WTC11 (cell line): ENCODE results near the gene GIPR. TPM values are rescaled to one million over a fixed set of nuclear protein-coding genes. Genes with fewer than 3 reads are reported as not detected.

Source experiments
- ATAC-seq: fragments of 200-7000 bp; cut with Tn5 transposase; 2 replicates; pipeline ENCODE4 v1.10.0; 2021; ENCODE audit warnings: mild to moderate bottlenecking, moderate library complexity
- CTCF ChIA-PET: fragments of 300-600 bp; sonication (Branson Sonifier 250); formaldehyde crosslinking; loops from one replicate; lab custom pipeline; 2021; ENCODE audit warnings: antibody characterized with exemption; lab: Charles Lee
- POLR2A ChIA-PET: fragments of 350-600 bp; sonication (Branson Sonifier 250); formaldehyde crosslinking; loops from one replicate; lab custom pipeline; 2021; ENCODE audit warnings: antibody characterized with exemption; lab: Charles Lee
- DNase-seq: peaks from one replicate; pipeline ENCODE4 v3.0.0; 2021; ENCODE audit warnings: low spot score
- H3K27ac Mint-ChIP-seq: 2 replicates; pipeline ENCODE4 v1.8.0; 2021; ENCODE audit warnings: mixed read lengths
- H3K27me3 Mint-ChIP-seq: 2 replicates; pipeline ENCODE4 v1.8.0; 2021; ENCODE audit warnings: low read depth, mild to moderate bottlenecking, moderate library complexity, mixed read lengths
- H3K36me3 Mint-ChIP-seq: 2 replicates; pipeline ENCODE4 v1.8.0; 2021; ENCODE audit warnings: mixed read lengths
- H3K4me1 Mint-ChIP-seq: 2 replicates; pipeline ENCODE4 v1.8.0; 2022; ENCODE audit warnings: mixed read lengths
- H3K4me3 Mint-ChIP-seq: 2 replicates; pipeline ENCODE4 v1.8.0; 2021; ENCODE audit warnings: mild to moderate bottlenecking, moderate library complexity, mixed read lengths
- H3K9me3 Mint-ChIP-seq: 2 replicates; pipeline ENCODE4 v1.8.0; 2021; ENCODE audit warnings: mixed read lengths
- CBFB ChIP-seq: sonication (generic); formaldehyde crosslinking; IDR thresholded peaks from 2 replicates; pipeline ENCODE4 v1.8.1; 2022; ENCODE audit warnings: mild to moderate bottlenecking, low read depth, missing genetic modification reagents
- EMX1 ChIP-seq: fragments of 250-450 bp; sonication (Bioruptor Pico); IDR thresholded peaks from 2 replicates; pipeline ENCODE4 v1.8.0; 2021; ENCODE audit warnings: mild to moderate bottlenecking
- FOXK1 ChIP-seq: sonication (generic); formaldehyde crosslinking; IDR thresholded peaks from 2 replicates; pipeline ENCODE4 v1.8.0; 2022; ENCODE audit warnings: mild to moderate bottlenecking, moderate library complexity, missing genetic modification reagents
- GRHL2 ChIP-seq: fragments of 250-450 bp; sonication (Bioruptor Pico); IDR thresholded peaks from 2 replicates; pipeline ENCODE4 v1.8.0; 2022; ENCODE audit warnings: mild to moderate bottlenecking, moderate library complexity; ENCODE audit not compliant: insufficient replicate concordance, severe bottlenecking
- JAZF1 ChIP-seq: fragments of 250-450 bp; sonication (Bioruptor Pico); IDR thresholded peaks from 2 replicates; pipeline ENCODE4 v1.9.0; 2021; ENCODE audit warnings: moderate library complexity, mild to moderate bottlenecking, inconsistent platforms
- KAT7 ChIP-seq: sonication (generic); formaldehyde crosslinking; IDR thresholded peaks from 2 replicates; pipeline ENCODE4 v1.8.1; 2023; ENCODE audit warnings: missing genetic modification reagents, mild to moderate bottlenecking, borderline replicate concordance
- NFYB ChIP-seq: sonication (generic); formaldehyde crosslinking; conservative IDR thresholded peaks from 2 replicates; pipeline ENCODE4 v1.8.0; 2022; ENCODE audit warnings: low read depth, missing genetic modification reagents
- SOX15 ChIP-seq: fragments of 250-450 bp; sonication (Bioruptor Pico); IDR thresholded peaks from 2 replicates; pipeline ENCODE4 v1.9.0; 2021; ENCODE audit warnings: mild to moderate bottlenecking
- TEAD4 ChIP-seq: sonication (generic); formaldehyde crosslinking; IDR thresholded peaks from 2 replicates; pipeline ENCODE4 v1.8.0; 2022; ENCODE audit warnings: mild to moderate bottlenecking, missing genetic modification reagents
- ZBTB21 ChIP-seq: sonication (generic); formaldehyde crosslinking; IDR thresholded peaks from 2 replicates; pipeline ENCODE4 v1.8.1; 2023; ENCODE audit warnings: mild to moderate bottlenecking, missing genetic modification reagents, borderline replicate concordance
- ZNF396 ChIP-seq: fragments of 250-450 bp; sonication (Bioruptor Pico); IDR thresholded peaks from 2 replicates; pipeline ENCODE4 v1.8.0; 2021; ENCODE audit warnings: mild to moderate bottlenecking, moderate library complexity, borderline replicate concordance
- total RNA-seq: library from RNA; stranded (reverse); gene quantifications from 3 replicates; pipeline ENCODE4 v1.2.3, GENCODE V29; 2021
- TF ChIP-seq, protein P1 (sequence below): sonication (generic); formaldehyde crosslinking; IDR thresholded peaks from 2 replicates; pipeline ENCODE4 v1.8.0; 2022; ENCODE audit warnings: mild to moderate bottlenecking, missing genetic modification reagents
- TF ChIP-seq, protein P2 (sequence below): fragments of 250-450 bp; sonication (Bioruptor Pico); IDR thresholded peaks from 2 replicates; pipeline ENCODE4 v1.8.0; 2021; ENCODE audit warnings: mild to moderate bottlenecking
- TF ChIP-seq, protein P3 (sequence below): fragments of 250-450 bp; sonication (Bioruptor Pico); conservative IDR thresholded peaks from 2 replicates; pipeline ENCODE4 v1.9.0; 2021; ENCODE audit warnings: mild to moderate bottlenecking
- TF ChIP-seq, protein P4 (sequence below): sonication (generic); formaldehyde crosslinking; IDR thresholded peaks from 2 replicates; pipeline ENCODE4 v1.8.1; 2023; ENCODE audit warnings: mild to moderate bottlenecking, missing genetic modification reagents, borderline replicate concordance
- TF ChIP-seq, protein P5 (sequence below): fragments of 250-450 bp; sonication (Bioruptor Pico); IDR thresholded peaks from 2 replicates; pipeline ENCODE4 v1.9.0; 2021; ENCODE audit warnings: mild to moderate bottlenecking
- TF ChIP-seq, protein P6 (sequence below): sonication (generic); formaldehyde crosslinking; IDR thresholded peaks from 2 replicates; pipeline ENCODE4 v1.8.0; 2022; ENCODE audit warnings: missing genetic modification reagents

Gene GIPR
- total RNA-seq, 1 experiment from 2014 or later: 1.8 TPM

GRCh38 chr19:45710356-45711130, 42.5 kb downstream of the GIPR start:
- ATAC-seq (no peak), DNase-seq (no peak)
- Mint-ChIP-seq H3K27me3 (no peaks in the 10 kb centered on the region), H3K36me3 (no peaks in the 10 kb centered on the region; the same call in 1 of the 2 replicates), H3K4me1 (peaks cover 15% of the 10 kb centered on the region), H3K27ac (peak overlapping the region; percentile 58), H3K4me3 (no peak overlapping the region), H3K9me3 (no peaks in the 10 kb centered on the region)
- CTCF ChIA-PET: interaction anchor here (1.0 to 2.4 kb wide), 4 partner anchors 18 to 68 kb away, joined by 3 to 14 read pairs (median 4); partner anchors contain the start of genes QPCTL and SIX5
- POLR2A ChIA-PET: interaction anchor here (0.6 to 2.4 kb wide), 3 partner anchors 57 to 527 kb away, joined by 3 to 10 read pairs (median 5); partner anchors contain the start of gene SIX5
- TF ChIP-seq FOXK1 (no peak), GRHL2 (CRISPR knock-in tag) (no peak), CBFB (CRISPR knock-in tag) (no peak), TEAD4 (CRISPR knock-in tag) (no peak), NFYB (CRISPR knock-in tag) (no peak), SOX15 (CRISPR knock-in tag) (no peak), KAT7 (no peak)
- TF ChIP-seq, protein P1, sequence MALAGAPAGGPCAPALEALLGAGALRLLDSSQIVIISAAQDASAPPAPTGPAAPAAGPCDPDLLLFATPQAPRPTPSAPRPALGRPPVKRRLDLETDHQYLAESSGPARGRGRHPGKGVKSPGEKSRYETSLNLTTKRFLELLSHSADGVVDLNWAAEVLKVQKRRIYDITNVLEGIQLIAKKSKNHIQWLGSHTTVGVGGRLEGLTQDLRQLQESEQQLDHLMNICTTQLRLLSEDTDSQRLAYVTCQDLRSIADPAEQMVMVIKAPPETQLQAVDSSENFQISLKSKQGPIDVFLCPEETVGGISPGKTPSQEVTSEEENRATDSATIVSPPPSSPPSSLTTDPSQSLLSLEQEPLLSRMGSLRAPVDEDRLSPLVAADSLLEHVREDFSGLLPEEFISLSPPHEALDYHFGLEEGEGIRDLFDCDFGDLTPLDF (CRISPR knock-in tag): no peak
- TF ChIP-seq, protein P2, sequence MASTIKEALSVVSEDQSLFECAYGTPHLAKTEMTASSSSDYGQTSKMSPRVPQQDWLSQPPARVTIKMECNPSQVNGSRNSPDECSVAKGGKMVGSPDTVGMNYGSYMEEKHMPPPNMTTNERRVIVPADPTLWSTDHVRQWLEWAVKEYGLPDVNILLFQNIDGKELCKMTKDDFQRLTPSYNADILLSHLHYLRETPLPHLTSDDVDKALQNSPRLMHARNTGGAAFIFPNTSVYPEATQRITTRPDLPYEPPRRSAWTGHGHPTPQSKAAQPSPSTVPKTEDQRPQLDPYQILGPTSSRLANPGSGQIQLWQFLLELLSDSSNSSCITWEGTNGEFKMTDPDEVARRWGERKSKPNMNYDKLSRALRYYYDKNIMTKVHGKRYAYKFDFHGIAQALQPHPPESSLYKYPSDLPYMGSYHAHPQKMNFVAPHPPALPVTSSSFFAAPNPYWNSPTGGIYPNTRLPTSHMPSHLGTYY (CRISPR knock-in tag): no peak
- TF ChIP-seq, protein P3, sequence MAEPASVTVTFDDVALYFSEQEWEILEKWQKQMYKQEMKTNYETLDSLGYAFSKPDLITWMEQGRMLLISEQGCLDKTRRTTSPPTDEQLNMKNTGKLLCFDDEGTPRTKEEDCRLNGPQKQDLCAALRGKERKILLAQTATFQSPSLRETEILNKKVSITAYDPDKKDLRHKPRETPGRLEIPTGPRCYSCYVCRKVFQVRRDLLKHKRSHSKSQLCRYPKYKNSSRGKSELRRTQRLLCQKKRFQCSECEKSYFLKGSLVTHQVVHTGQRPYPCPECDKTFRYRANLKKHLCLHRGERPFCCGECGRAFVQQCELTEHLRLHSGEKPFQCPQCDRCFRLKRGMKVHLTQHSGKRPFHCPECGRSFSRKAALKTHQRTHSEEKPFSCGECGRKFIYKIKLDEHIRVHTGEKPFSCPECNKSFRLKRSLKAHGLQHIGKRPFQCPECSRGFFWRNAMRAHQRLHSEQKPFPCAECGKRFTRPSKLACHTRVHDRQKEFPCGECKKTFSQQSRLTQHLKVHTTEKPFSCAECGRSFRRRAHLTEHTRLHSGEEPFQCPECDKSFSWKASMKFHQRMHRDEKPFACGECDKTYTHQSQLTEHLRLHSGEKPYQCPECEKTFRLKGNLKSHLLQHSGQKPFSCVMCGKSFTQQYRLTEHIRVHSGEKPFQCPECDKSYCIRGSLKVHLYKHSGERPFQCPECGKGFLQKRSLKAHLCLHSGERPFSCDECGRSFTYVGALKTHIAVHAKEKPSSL (CRISPR knock-in tag): no peak
- TF ChIP-seq, protein P4, sequence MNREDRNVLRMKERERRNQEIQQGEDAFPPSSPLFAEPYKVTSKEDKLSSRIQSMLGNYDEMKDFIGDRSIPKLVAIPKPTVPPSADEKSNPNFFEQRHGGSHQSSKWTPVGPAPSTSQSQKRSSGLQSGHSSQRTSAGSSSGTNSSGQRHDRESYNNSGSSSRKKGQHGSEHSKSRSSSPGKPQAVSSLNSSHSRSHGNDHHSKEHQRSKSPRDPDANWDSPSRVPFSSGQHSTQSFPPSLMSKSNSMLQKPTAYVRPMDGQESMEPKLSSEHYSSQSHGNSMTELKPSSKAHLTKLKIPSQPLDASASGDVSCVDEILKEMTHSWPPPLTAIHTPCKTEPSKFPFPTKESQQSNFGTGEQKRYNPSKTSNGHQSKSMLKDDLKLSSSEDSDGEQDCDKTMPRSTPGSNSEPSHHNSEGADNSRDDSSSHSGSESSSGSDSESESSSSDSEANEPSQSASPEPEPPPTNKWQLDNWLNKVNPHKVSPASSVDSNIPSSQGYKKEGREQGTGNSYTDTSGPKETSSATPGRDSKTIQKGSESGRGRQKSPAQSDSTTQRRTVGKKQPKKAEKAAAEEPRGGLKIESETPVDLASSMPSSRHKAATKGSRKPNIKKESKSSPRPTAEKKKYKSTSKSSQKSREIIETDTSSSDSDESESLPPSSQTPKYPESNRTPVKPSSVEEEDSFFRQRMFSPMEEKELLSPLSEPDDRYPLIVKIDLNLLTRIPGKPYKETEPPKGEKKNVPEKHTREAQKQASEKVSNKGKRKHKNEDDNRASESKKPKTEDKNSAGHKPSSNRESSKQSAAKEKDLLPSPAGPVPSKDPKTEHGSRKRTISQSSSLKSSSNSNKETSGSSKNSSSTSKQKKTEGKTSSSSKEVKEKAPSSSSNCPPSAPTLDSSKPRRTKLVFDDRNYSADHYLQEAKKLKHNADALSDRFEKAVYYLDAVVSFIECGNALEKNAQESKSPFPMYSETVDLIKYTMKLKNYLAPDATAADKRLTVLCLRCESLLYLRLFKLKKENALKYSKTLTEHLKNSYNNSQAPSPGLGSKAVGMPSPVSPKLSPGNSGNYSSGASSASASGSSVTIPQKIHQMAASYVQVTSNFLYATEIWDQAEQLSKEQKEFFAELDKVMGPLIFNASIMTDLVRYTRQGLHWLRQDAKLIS (CRISPR knock-in tag): no peak

DNA sequence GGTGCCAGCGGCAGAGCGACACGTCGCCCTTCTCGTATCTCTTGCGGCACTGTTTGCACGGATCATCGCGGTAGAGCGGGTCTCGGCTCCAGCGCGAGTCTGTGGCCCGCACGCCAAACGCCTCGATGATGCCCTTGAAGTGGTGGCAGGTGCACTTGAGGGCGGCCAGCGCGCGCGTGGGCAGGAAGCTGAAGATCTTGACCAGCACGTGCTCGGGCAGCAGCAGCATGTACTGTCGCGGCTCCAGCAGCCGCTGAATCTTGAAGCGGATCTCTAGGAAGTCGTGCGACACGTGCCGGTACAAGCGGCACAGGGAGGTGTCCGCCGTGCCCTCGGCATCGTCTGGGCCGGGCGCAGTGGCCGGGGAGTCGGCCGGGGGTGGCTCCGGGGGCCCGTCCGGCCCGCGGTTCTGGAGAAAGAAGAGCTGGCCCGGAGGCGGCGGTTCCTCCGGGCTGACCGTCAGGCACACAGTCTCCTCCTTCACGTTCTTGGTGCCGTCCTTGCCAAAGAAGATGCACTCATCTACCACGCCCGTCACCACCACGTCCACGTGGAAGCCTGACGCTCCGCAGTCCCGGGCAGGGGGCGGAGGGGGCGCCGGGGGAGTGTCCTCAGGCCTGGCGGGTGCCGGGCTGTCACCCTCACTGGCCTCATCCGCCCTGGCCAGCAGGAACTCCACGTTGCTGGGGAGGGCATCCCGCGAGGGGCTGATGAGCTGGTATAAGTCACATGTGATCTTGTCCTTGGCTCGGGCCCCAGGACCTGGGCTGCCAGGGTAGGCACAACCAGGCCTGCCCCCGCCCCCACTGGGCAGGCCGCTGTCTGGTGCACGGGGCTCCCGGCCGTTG, 44.1 kb downstream of the GIPR start:
- ATAC-seq (no peak), DNase-seq (no peak)
- peak overlapping the region; percentile 68 for H3K27ac Mint-ChIP-seq
- CTCF ChIA-PET: interaction anchor here (0.9 kb wide), 1 partner anchor 19 kb away, joined by 4 read pairs; the partner anchor contains the start of gene QPCTL
- no peaks in the 10 kb centered on the region for H3K9me3 Mint-ChIP-seq
- H3K36me3 Mint-ChIP-seq: no peaks in the 10 kb centered on the region; the same call in 1 of the 2 replicates
- POLR2A ChIA-PET: interaction anchor here (1.0 to 2.4 kb wide), 2 partner anchors 57 kb away, joined by 5 to 10 read pairs; partner anchors contain the start of gene SIX5
- H3K4me1 Mint-ChIP-seq: peaks cover 25% of the 10 kb centered on the region
- H3K4me3 Mint-ChIP-seq: no peak overlapping the region
- H3K27me3 Mint-ChIP-seq: no peaks in the 10 kb centered on the region; the same call in 1 of the 2 replicates
- TF ChIP-seq, protein P2 (CRISPR knock-in tag): no peak
- TF ChIP-seq EMX1 (CRISPR knock-in tag) (no peak), JAZF1 (CRISPR knock-in tag) (no peak), ZBTB21 (no peak), ZNF396 (CRISPR knock-in tag) (no peak)
- TF ChIP-seq, protein P5, sequence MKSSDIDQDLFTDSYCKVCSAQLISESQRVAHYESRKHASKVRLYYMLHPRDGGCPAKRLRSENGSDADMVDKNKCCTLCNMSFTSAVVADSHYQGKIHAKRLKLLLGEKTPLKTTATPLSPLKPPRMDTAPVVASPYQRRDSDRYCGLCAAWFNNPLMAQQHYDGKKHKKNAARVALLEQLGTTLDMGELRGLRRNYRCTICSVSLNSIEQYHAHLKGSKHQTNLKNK (CRISPR knock-in tag): no peak
- TF ChIP-seq, protein P6, sequence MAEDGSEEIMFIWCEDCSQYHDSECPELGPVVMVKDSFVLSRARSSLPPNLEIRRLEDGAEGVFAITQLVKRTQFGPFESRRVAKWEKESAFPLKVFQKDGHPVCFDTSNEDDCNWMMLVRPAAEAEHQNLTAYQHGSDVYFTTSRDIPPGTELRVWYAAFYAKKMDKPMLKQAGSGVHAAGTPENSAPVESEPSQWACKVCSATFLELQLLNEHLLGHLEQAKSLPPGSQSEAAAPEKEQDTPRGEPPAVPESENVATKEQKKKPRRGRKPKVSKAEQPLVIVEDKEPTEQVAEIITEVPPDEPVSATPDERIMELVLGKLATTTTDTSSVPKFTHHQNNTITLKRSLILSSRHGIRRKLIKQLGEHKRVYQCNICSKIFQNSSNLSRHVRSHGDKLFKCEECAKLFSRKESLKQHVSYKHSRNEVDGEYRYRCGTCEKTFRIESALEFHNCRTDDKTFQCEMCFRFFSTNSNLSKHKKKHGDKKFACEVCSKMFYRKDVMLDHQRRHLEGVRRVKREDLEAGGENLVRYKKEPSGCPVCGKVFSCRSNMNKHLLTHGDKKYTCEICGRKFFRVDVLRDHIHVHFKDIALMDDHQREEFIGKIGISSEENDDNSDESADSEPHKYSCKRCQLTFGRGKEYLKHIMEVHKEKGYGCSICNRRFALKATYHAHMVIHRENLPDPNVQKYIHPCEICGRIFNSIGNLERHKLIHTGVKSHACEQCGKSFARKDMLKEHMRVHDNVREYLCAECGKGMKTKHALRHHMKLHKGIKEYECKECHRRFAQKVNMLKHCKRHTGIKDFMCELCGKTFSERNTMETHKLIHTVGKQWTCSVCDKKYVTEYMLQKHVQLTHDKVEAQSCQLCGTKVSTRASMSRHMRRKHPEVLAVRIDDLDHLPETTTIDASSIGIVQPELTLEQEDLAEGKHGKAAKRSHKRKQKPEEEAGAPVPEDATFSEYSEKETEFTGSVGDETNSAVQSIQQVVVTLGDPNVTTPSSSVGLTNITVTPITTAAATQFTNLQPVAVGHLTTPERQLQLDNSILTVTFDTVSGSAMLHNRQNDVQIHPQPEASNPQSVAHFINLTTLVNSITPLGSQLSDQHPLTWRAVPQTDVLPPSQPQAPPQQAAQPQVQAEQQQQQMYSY (CRISPR knock-in tag): no peak
